ENCODE measurements around the gene PRKCB. TPM values are rescaled to one million over a fixed set of nuclear protein-coding genes. Genes with fewer than 3 reads are reported as not detected.

Gene PRKCB
- total and polyA plus RNA-seq, 2 experiments from 2014 or later, result 3.7 to 16.4 TPM

DNA sequence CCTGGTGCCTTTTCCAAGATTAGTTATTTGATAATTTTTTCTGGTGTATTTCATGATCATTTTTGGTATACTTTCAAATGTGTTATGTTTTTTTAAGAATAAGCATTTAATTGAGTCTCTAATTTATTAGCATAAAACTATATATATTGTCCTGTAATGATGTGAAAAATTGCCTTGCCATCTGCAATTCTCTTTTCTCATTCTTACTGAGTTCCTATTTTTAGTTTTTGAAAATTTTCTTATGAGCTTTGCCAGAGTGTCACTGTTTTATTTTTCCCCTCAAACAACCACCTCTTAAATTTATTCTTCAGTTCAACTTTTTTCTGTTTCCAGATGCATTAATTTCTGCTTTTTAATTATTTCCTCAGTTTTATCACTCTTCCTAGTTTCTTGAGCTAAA is 59.3 kb downstream of the PRKCB start:
- no peaks in the 10 kb centered on the region for H3K36me3 Mint-ChIP-seq (ENCODE audit: low read depth)
- no peak overlapping the region for H3K4me3 Mint-ChIP-seq
- TF ChIP-seq EZH2phosphoT487 (IDR thresholded peaks at IDR 0.05; ENCODE audit: unreplicated experiment) (no peak), ZNF462 (CRISPR knock-in tag; IDR thresholded peaks at IDR 0.05) (no peak), CREB1 (CRISPR knock-in tag; IDR thresholded peaks at IDR 0.05; ENCODE audit: low read depth) (no peak), POLR2AphosphoS5 (IDR thresholded peaks at IDR 0.05; ENCODE audit: low read depth) (no peak), ZNF331 (CRISPR knock-in tag; IDR thresholded peaks at IDR 0.05; ENCODE audit: low read depth) (no peak), NANOG (IDR thresholded peaks at IDR 0.05; ENCODE audit: borderline replicate concordance) (no peak), STAT1 (IDR thresholded peaks at IDR 0.05; ENCODE audit: unreplicated experiment) (no peak), JUNB (IDR thresholded peaks at IDR 0.05; ENCODE audit: unreplicated experiment) (no peak), ZNF114 (CRISPR knock-in tag; IDR thresholded peaks at IDR 0.05) (no peak), EZH2 (IDR thresholded peaks at IDR 0.05; ENCODE audit: low read depth, unreplicated experiment) (no peak)
- TF ChIP-seq, protein P1, sequence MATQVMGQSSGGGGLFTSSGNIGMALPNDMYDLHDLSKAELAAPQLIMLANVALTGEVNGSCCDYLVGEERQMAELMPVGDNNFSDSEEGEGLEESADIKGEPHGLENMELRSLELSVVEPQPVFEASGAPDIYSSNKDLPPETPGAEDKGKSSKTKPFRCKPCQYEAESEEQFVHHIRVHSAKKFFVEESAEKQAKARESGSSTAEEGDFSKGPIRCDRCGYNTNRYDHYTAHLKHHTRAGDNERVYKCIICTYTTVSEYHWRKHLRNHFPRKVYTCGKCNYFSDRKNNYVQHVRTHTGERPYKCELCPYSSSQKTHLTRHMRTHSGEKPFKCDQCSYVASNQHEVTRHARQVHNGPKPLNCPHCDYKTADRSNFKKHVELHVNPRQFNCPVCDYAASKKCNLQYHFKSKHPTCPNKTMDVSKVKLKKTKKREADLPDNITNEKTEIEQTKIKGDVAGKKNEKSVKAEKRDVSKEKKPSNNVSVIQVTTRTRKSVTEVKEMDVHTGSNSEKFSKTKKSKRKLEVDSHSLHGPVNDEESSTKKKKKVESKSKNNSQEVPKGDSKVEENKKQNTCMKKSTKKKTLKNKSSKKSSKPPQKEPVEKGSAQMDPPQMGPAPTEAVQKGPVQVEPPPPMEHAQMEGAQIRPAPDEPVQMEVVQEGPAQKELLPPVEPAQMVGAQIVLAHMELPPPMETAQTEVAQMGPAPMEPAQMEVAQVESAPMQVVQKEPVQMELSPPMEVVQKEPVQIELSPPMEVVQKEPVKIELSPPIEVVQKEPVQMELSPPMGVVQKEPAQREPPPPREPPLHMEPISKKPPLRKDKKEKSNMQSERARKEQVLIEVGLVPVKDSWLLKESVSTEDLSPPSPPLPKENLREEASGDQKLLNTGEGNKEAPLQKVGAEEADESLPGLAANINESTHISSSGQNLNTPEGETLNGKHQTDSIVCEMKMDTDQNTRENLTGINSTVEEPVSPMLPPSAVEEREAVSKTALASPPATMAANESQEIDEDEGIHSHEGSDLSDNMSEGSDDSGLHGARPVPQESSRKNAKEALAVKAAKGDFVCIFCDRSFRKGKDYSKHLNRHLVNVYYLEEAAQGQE (IDR thresholded peaks at IDR 0.05; ENCODE audit: unreplicated experiment), result no peak
- TF ChIP-seq, protein P2, sequence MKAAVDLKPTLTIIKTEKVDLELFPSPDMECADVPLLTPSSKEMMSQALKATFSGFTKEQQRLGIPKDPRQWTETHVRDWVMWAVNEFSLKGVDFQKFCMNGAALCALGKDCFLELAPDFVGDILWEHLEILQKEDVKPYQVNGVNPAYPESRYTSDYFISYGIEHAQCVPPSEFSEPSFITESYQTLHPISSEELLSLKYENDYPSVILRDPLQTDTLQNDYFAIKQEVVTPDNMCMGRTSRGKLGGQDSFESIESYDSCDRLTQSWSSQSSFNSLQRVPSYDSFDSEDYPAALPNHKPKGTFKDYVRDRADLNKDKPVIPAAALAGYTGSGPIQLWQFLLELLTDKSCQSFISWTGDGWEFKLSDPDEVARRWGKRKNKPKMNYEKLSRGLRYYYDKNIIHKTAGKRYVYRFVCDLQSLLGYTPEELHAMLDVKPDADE (IDR thresholded peaks at IDR 0.05), result no peak
- TF ChIP-seq, protein P3, sequence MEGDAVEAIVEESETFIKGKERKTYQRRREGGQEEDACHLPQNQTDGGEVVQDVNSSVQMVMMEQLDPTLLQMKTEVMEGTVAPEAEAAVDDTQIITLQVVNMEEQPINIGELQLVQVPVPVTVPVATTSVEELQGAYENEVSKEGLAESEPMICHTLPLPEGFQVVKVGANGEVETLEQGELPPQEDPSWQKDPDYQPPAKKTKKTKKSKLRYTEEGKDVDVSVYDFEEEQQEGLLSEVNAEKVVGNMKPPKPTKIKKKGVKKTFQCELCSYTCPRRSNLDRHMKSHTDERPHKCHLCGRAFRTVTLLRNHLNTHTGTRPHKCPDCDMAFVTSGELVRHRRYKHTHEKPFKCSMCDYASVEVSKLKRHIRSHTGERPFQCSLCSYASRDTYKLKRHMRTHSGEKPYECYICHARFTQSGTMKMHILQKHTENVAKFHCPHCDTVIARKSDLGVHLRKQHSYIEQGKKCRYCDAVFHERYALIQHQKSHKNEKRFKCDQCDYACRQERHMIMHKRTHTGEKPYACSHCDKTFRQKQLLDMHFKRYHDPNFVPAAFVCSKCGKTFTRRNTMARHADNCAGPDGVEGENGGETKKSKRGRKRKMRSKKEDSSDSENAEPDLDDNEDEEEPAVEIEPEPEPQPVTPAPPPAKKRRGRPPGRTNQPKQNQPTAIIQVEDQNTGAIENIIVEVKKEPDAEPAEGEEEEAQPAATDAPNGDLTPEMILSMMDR (conservative IDR thresholded peaks at IDR 0.05; ENCODE audit: low read depth in 2 of 2), result no peak
- H3K79me2 ChIP-seq (replicated peaks; ENCODE audit: insufficient read depth), result no peaks in the 10 kb centered on the region
- H3K4me1 Mint-ChIP-seq, result no peaks in the 10 kb centered on the region
- no peak overlapping the region for H3K4me3 ChIP-seq
- H3K27me3 Mint-ChIP-seq (ENCODE audit: insufficient read depth, low read depth, poor library complexity), result no peaks in the 10 kb centered on the region
- no peaks in the 10 kb centered on the region; the same call in 1 of the 2 replicates for H3K9me2 ChIP-seq (ENCODE audit: insufficient read depth)
- H3K27me3 ChIP-seq (ENCODE audit: insufficient read depth), result no peaks in the 10 kb centered on the region
- no peak overlapping the region for H3K27ac Mint-ChIP-seq
- no peaks in the 10 kb centered on the region for H3K4me1 ChIP-seq (ENCODE audit: insufficient read depth)
- no peak overlapping the region for H3K27ac ChIP-seq (ENCODE audit: low read depth)
- DNase-seq (ENCODE audit: low spot score), result no peak
- H3K9me3 Mint-ChIP-seq, result no peaks in the 10 kb centered on the region; the same call in 2 of the 3 replicates
- H4K20me1 ChIP-seq (replicated peaks; ENCODE audit: insufficient read depth), result no peaks in the 10 kb centered on the region
- ATAC-seq, result no peak
- no peak overlapping the region for H2AFZ ChIP-seq
- no peaks in the 10 kb centered on the region for H3K36me3 ChIP-seq (ENCODE audit: insufficient read depth)
- H3F3A ChIP-seq (replicated peaks; ENCODE audit: low read depth), result no peaks in the 10 kb centered on the region
- no peak overlapping the region for H3K4me2 ChIP-seq
